ENCODE results near the gene FBN2.
"Not testable (repeated sequence)": the region's sequence is repeated elsewhere in the genome, so short reads cannot be mapped to it uniquely, and the experiment has no call there.

The FBN2 gene

DNA sequence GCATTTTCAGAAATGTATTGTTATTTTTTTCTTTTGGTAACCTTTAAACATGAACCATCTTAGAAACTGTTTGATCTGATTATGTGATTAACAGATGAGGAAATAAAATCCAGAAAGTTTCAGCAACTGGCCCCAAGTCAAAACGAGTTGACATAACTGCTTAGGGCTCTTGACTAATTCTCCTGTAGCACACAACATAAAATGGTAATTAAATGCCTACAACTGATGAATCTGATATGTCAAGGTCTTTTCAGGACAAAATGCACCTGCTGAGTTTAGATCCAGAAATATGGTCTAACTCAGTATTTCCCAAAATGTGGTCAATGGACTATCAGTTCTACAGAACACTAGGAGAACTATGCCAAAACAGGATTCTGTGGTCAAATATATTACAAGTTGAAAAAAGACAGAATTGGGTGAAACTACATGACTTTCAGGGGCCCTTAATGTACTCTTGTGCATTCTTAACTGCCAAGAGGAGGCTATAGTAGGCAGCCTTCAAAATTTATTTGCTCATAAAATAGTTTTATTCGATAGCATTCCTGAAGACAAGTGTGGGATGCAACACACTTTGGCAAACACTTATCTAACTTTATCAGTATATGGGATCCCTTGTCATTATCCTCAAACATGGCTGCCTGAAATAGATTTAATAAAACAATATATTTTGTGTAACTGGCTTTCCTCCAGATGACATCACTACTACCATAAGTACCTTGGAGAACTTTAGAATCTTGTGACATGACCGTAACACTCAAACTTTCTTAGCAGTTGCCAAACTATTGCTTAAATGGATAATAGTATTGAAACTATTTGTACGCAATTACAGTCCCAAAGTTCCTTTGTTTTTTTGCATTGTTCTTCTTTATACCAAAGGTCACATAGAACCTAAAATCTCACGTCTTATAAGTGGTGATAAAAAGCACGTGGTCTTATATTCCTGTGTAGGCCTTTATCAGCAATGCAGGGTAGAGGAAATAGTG is 59.4 kb downstream of the FBN2 start:
- DNase-seq (ENCODE audit: low read depth in 2 of 2), result no peak

GRCh38 chr5:128477944-128478343 is 60.1 kb downstream of the FBN2 start:
- DNase-seq (ENCODE audit: low read depth in 2 of 2), result no peak

DNA sequence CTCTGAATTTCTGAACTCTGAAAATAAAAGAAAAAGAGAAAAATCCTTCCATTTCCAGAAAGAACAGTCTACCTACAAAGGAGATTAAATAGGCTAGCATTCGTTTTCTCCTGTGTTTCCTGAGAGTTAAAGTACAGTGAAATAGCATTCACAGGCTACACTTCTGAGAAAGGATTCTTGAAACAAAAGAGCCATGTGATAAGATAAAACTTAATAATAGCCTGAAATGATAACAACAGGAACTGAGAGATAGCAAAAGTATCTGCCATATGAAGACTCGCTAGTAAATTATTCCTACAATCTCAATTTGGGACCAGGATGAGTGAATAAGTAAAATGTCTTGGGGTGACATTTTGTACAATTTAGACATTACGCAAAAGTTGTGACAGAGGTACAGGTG is 62.4 kb downstream of the FBN2 start:
- no peak for DNase-seq (ENCODE audit: low read depth in 2 of 2)

DNA sequence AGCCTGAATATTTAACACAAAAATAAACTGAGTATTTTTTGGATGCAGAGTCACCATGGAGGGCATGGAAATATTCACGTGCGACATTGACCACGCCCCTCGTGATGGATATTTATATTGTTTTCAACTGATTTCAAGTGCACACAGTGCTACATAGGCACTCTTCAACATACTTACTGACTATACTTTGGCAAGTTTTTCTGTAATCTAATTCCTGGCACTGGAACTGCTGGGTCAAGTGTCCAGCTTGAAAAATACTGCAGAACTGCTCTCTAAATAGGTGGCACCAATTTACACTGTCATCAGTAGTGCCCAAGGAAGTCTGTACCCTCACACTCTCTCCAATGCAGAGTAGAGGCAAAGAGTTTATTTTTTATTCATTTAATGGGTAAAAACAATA is 65.1 kb downstream of the FBN2 start:
- no peak for DNase-seq (ENCODE audit: low read depth in 2 of 2)

DNA sequence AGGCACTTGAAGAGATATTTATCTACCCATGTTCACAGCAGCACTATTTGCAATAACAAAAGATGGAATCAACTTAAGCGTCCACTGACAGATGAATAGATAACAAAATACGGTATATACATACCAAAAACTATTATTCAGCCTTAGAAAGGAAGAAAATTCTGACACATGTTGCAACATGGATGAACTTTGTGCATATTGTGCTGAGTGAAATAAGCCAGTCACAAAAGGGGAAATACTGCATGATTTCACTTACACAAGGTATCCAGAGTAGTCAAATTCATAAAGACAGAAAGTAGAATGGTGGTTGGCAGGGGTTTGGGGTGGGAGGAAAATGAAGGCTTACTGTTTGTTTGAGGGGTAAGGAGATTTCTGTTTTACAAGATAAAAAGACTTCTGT is 66.0 kb downstream of the FBN2 start:
- DNase-seq (ENCODE audit: low read depth in 2 of 2), result no peak

DNA sequence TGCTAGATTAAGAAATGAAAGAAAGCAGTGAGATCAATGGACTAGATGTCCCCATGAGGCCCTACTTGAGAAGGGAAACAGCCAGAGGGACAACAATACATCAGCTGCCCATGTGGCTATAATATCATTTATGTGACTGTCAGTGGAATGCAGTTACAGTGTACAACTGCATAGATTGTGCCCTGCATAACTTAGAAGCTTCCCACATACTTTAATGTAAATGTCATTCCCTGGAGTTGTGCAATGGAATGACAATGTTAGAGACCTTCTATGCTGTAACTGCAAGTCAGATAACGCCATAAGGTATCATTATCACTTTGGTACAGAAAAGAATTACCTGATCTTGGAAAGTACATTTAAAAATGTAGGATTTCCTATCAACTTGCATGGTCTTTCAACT is 67.4 kb downstream of the FBN2 start:
- DNase-seq (ENCODE audit: low read depth in 2 of 2), result no peak

DNA sequence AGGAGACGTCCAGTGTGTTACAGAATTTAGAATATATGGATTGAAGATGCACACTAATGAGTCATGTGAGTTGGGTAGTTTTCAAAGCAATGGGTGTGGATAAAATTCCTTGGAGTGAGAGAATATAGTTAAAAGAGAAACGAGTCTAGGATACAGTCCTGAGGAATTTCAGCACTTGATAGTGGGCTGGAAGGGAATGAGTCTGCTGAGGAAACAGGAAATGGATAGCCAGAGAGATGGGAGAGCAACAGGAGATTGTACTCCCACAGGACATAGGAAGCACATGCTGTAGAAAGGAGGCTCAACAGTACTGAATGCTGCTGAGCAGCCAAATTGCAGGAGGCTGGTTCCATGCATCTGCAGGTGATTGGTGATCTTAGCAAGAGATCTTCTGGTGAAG is 68.1 kb downstream of the FBN2 start:
- no peak for DNase-seq (ENCODE audit: low read depth in 2 of 2)

GRCh38 chr5:128466980-128467379 is 71.1 kb downstream of the FBN2 start:
- DNase-seq (ENCODE audit: low read depth in 2 of 2), result no peak

GRCh38 chr5:128466554-128466953 is 71.5 kb downstream of the FBN2 start:
- DNase-seq (ENCODE audit: low read depth in 2 of 2), result no peak

- DNase-seq (ENCODE audit: low read depth in 2 of 2), result no peak
Measured at GRCh38 chr5:128464596-128464995, 73.4 kb downstream of the FBN2 start.

DNA sequence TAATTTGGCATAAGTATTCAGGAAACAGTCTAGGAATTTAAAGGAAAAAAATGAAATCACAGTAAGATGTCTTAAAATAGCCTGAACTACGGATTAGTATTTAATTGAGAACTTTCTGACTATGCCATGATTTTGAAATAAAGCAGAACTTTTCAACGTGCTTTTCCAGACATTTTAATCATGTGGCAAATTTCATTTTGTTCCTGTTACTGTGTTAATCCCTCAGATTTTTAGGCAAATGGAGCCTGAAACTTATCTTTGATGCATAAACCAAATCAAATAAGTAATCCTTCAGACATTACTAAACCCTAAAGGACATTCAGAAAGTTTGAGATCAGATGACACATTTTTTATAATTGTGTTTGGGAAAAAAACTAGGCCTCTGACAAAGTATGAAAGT is 75.7 kb downstream of the FBN2 start:
- no peak for DNase-seq (ENCODE audit: low read depth in 2 of 2)

DNA sequence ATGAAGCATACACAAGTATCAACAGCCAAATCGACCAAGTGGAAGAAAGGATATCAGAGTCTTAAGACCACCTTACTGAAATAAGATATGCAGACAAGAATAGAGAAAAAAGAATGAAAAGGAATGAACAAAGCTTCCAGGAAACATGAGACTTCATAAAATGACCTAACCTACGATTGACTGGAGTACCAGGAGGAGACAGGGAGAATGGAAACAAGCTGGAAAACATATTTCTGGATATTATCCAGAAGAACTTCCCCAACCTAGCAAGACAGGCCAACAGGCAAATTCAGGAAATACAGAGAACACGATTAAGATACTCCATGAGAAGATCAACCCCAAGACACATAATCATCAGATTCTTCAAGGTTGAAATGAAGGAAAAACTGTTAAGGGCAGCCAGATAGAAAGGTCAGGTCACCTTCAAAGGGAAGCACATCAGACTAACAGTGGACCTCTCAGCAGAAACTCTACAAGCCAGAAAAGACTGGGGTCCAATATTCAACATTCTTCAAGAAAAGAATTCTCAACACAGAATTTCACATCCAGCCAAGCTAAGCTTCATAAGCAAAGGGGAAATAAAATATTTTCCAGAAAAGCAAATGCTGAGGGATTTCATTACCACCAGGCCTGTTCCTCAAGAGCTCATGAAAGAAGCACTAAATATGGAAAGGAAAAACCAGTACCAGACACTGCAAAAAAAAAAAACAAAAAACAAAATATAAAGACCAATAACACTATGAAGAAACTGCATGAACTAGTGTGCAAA is 80.7 kb downstream of the FBN2 start:
- DNase-seq (ENCODE audit: low read depth in 2 of 2), result not testable (repeated sequence)

GRCh38 chr5:128455841-128456361 is 82.1 kb downstream of the FBN2 start:
- DNase-seq (ENCODE audit: low read depth in 2 of 2), result no peak

GRCh38 chr5:128453121-128453520 is 84.9 kb downstream of the FBN2 start:
- DNase-seq (ENCODE audit: low read depth in 2 of 2), result no peak

DNA sequence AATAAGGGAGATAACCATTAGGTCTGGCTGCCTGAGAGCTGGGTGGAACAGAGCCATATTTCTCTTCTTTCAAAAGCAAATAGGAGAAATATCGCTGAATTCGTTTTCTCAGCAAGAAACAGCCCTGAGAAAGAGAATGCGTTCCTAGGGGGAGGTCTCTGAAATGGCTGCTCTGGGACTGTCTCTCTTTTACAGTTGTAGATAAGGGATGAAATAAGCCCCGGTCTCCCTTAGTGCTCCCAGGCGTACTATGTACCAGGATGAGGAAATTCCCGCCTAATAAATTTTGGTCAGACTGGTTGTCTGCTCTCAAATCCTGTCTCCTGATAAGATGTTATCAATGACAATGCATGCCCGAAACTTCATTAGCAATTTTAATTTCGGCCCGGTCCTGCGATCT is 90.8 kb downstream of the FBN2 start:
- not testable (repeated sequence) for DNase-seq (ENCODE audit: low read depth in 2 of 2)

DNA sequence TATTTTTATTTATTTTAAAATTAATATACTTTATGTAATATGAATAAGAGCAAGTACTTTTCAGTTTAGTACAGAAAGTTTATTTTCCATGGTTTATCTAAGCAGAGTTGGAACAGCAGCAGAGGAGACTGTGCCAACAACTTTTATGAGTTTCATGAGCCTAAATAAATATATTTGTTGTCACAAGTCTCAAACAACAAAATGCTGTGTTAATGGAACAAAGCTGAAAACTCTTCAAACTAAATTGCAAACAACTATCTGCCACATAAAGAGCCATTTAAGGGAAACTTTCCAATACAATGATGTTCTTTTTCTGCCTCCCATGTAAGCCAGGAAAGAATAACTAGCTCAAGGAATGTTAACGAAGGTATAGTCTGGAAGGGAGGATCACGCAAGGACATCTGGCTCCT is 96.1 kb downstream of the FBN2 start:
- DNase-seq (ENCODE audit: low read depth in 2 of 2), result no peak

GRCh38 chr5:128441165-128441564 is 96.9 kb downstream of the FBN2 start:
- no peak for DNase-seq (ENCODE audit: low read depth in 2 of 2)

GRCh38 chr5:128436749-128437188 is 101.3 kb downstream of the FBN2 start:
- DNase-seq (ENCODE audit: low read depth in 2 of 2), result no peak

- DNase-seq (ENCODE audit: low read depth in 2 of 2), result no peak
Measured at GRCh38 chr5:128435861-128436260, 102.2 kb downstream of the FBN2 start.

GRCh38 chr5:128434993-128435392 is 103.1 kb downstream of the FBN2 start:
- DNase-seq (ENCODE audit: low read depth in 2 of 2), result no peak

DNA sequence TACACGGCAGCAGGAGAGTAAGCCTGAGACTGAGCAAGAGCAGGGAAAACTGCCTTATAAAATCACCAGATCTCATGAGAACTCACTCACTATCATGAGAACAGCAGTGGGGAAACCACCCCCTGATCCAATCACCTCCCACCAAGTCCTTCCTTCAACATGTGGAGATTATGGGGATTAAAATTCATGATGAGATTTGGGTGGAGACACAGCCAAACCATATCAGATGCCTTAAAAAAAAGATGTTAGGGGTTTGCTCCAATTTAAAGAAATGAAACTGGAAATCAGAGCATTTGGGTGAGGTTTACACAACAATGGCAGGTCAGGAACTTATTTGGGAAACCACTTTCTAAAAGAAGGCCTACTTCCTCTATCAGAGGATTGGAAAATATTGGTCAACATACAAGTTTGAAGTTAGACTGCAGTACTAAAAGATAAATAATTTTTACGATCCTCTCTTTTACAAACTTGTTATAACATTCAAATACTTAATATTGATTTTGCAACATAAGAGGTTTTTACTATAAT is 105.1 kb downstream of the FBN2 start:
- no peak for DNase-seq (ENCODE audit: low read depth in 2 of 2)

GRCh38 chr5:128427921-128428320 is 110.1 kb downstream of the FBN2 start:
- DNase-seq (ENCODE audit: low read depth in 2 of 2), result no peak
